Endothelial cell of umbilical vein (primary cell): Measurements from ENCODE around the gene TSR1. TPM values are rescaled to one million over a fixed set of nuclear protein-coding genes. Genes with fewer than 3 reads are reported as not detected.

Experiments
- BruUV-seq: library from RNA; stranded (reverse); fragments of 400-500 nt; replicated peaks from 2 replicates; lab custom pipeline; 2021; lab: Mats Ljungman, UMichigan
- CTCF ChIA-PET: fragments of 300-600, 350-600 bp; sonication (Branson Sonifier 250); formaldehyde crosslinking; loops from one replicate; lab custom pipeline; 2021; ENCODE audit warnings: antibody characterized with exemption, inconsistent platforms; lab: Charles Lee
- POLR2A ChIA-PET: fragments of 300-600, 350-600 bp; sonication (Branson Sonifier 250); formaldehyde crosslinking; loops from one replicate; lab custom pipeline; 2021; ENCODE audit warnings: antibody characterized with exemption, inconsistent platforms; lab: Charles Lee
- DNase-seq: peaks from one replicate; pipeline ENCODE4 v3.0.0-alpha.2; 2011; ENCODE audit warnings: low read depth, low spot score
- FAIRE-seq: peaks from 2 replicates; lab custom pipeline; 2011; peaks lifted over from hg19 to GRCh38; lab: Jason Lieb, UNC
- H2AFZ ChIP-seq: 2 replicates; pipeline ENCODE4 v1.6.0; 2012; ENCODE audit warnings: low read depth, low read length, control low read depth, inconsistent platforms
- H3K27ac ChIP-seq: 2 replicates; pipeline ENCODE4 v1.5.1; 2011; ENCODE audit warnings: low read depth, mild to moderate bottlenecking, control low read depth, low read length, moderate library complexity; ENCODE audit not compliant: insufficient read depth
- H3K27me3 ChIP-seq, 2 experiments: 2 replicates each; pipeline versions ENCODE4 v1.6.0 to v1.6.1; 2011; ENCODE audit warnings: low read length in 2 of 2, mixed read lengths in 1 of 2; ENCODE audit not compliant: control insufficient read depth in 2 of 2, insufficient read depth in 2 of 2
- H3K36me3 ChIP-seq, 2 experiments: 2 replicates in 1 of 2; 3 replicates in 1 of 2; pipeline ENCODE4 v1.5.1; 2011; ENCODE audit warnings: low read length in 2 of 2, mild to moderate bottlenecking in 1 of 2, moderate library complexity in 1 of 2; ENCODE audit not compliant: control insufficient read depth in 2 of 2, insufficient read depth in 2 of 2; ENCODE audit errors: extremely low read depth in 1 of 2
- H3K4me1 ChIP-seq: 3 replicates; pipeline ENCODE4 v1.5.1; 2011; ENCODE audit warnings: mild to moderate bottlenecking, low read length; ENCODE audit not compliant: control insufficient read depth, insufficient read depth; ENCODE audit errors: extremely low read depth
- H3K4me2 ChIP-seq: 2 replicates; pipeline ENCODE4 v1.6.1; 2011; ENCODE audit warnings: low read length, control low read depth, mixed read lengths; ENCODE audit not compliant: insufficient read depth
- H3K4me3 ChIP-seq, 3 experiments: fragments of 200-600 bp in 1 of 3; sonication (generic), shearing (Covaris generic) in 1 of 3; replicated peaks in 1 of 3; 2 replicates each; pipeline ENCODE4 v1.5.1; 2011 to 2016; ENCODE audit warnings: control low read depth in 3 of 3, low read length in 3 of 3, mild to moderate bottlenecking in 2 of 3, inconsistent platforms in 1 of 3, low read depth in 1 of 3, moderate library complexity in 1 of 3; ENCODE audit not compliant: insufficient read depth in 1 of 3
- H3K79me2 ChIP-seq: 2 replicates; pipeline ENCODE4 v1.6.0; 2012; ENCODE audit warnings: low read length, inconsistent platforms; ENCODE audit not compliant: control insufficient read depth, insufficient read depth
- H3K9ac ChIP-seq: replicated peaks from 2 replicates; pipeline ENCODE3; 2011; ENCODE audit warnings: low read length, control low read depth; ENCODE audit not compliant: insufficient read depth; ENCODE audit errors: extremely low read depth
- H3K9me1 ChIP-seq: replicated peaks from 3 replicates; pipeline ENCODE4 v1.6.0; 2011; ENCODE audit warnings: mild to moderate bottlenecking, low read length; ENCODE audit not compliant: control insufficient read depth, insufficient read depth; ENCODE audit errors: extremely low read depth
- H3K9me3 ChIP-seq: replicated peaks from 2 replicates; pipeline ENCODE4 v1.5.1; 2012; ENCODE audit warnings: low read length, inconsistent platforms; ENCODE audit not compliant: control insufficient read depth, insufficient read depth
- H4K20me1 ChIP-seq: replicated peaks from 2 replicates; pipeline ENCODE3; 2011; ENCODE audit warnings: mild to moderate bottlenecking, low read length; ENCODE audit not compliant: control insufficient read depth, insufficient read depth; ENCODE audit errors: extremely low read depth
- CTCF ChIP-seq, 2 donors: IDR thresholded peaks; 1 replicate in 1 of 2; 2 replicates in 1 of 2; pipeline ENCODE4 v1.5.1; 2011; ENCODE audit warnings: low read length in 2 of 2, mild to moderate bottlenecking in 2 of 2, moderate library complexity in 2 of 2, control low read depth in 1 of 2, inconsistent platforms in 1 of 2, low read depth in 1 of 2; ENCODE audit not compliant: insufficient read depth in 1 of 2; ENCODE audit errors: extremely low read depth in 1 of 2
- EZH2 ChIP-seq: IDR thresholded peaks from 2 replicates; pipeline ENCODE4 v1.6.1; 2012; ENCODE audit warnings: borderline replicate concordance, low read depth, mild to moderate bottlenecking, moderate library complexity, low read length, inconsistent platforms; ENCODE audit not compliant: severe bottlenecking
- FOS ChIP-seq: IDR thresholded peaks from 2 replicates; pipeline ENCODE4 v1.6.1; 2011; ENCODE audit warnings: mild to moderate bottlenecking, low read length, moderate library complexity, borderline replicate concordance; ENCODE audit not compliant: insufficient read depth
- GATA2 ChIP-seq: IDR thresholded peaks from 2 replicates; pipeline ENCODE4 v1.7.0; 2011; ENCODE audit warnings: low read depth, mild to moderate bottlenecking, moderate library complexity, mixed read lengths, low read length; ENCODE audit not compliant: insufficient read length, insufficient read depth
- JUN ChIP-seq: IDR thresholded peaks from 2 replicates; pipeline ENCODE4 v1.6.1; 2011; ENCODE audit warnings: borderline replicate concordance, low read depth; ENCODE audit not compliant: insufficient read length, insufficient read depth
- MAX ChIP-seq: IDR thresholded peaks from 2 replicates; pipeline ENCODE4 v1.6.1; 2011; ENCODE audit not compliant: insufficient read depth, insufficient read length
- POLR2A ChIP-seq: IDR thresholded peaks from 2 replicates; pipeline ENCODE4 v1.6.1; 2012; ENCODE audit warnings: low read depth, mild to moderate bottlenecking, control low read depth, low read length
- POLR2AphosphoS5 ChIP-seq: IDR thresholded peaks from 2 replicates; pipeline ENCODE4 v1.6.1; 2012; ENCODE audit warnings: low read depth, mild to moderate bottlenecking, control low read depth, low read length, moderate library complexity; ENCODE audit not compliant: insufficient read depth
- dilution Hi-C: fragments of 300-500 bp; cut with MboI; formaldehyde crosslinking; loops from one replicate; pipeline ENCODE4 v1.15.0; 2019; ENCODE audit warnings: low sequenced_read_pairs; ENCODE audit not compliant: extremely low pct_ligation_motif_present
- intact Hi-C: fragments of 100-400 bp; cut with micrococcal nuclease; formaldehyde crosslinking; loops from one replicate; pipeline ENCODE4 v1.10.0; 2022
- polyA plus RNA-seq, 4 experiments: library from polyadenylated mRNA; depleted of rRNA in 3 of 4; stranded (reverse) in 3 of 4; unstranded in 1 of 4; fragments of >200 nt; gene quantifications; 2 replicates each; pipeline versions ENCODE4 v1.2.1 to v1.2.3, GENCODE V29; 2011 to 2012; ENCODE audit warnings: missing spikeins in 1 of 4
- total RNA-seq: library from RNA; stranded (reverse); gene quantifications from 2 replicates; pipeline ENCODE4 v1.2.3, GENCODE V29; 2021

Gene TSR1
- total and polyA plus RNA-seq, 2 donors (not counting 3 experiments of a cell fraction or from before 2014, with no cell fraction given), result 6.2 to 39.9 TPM

GRCh38 chr17:2369039-2369438, 32.8 kb upstream of the TSR1 start:
- BruUV-seq, result no TSS peak
- H3K9ac ChIP-seq, result no peak overlapping the region
- ChIA-PET POLR2A (no interaction called here), CTCF (interaction anchor here (1.5 to 6.4 kb wide), 4 partner anchors 10 to 47 kb away, joined by 6 to 47 read pairs (median 20); no protein-coding TSS in a partner anchor)
- FAIRE-seq, result peak; percentile 70
- H3K27me3 ChIP-seq, result no peaks in the 10 kb centered on the region
- H3K9me3 ChIP-seq, result no peaks in the 10 kb centered on the region
- no peak for DNase-seq
- no peak overlapping the region for H3K27ac ChIP-seq
- H4K20me1 ChIP-seq, result no peaks in the 10 kb centered on the region
- intact Hi-C loops, result loop anchor here (1.0 kb wide), 1 partner anchor 47 kb away; no protein-coding TSS in a partner anchor
- H3K9me1 ChIP-seq, result no peaks in the 10 kb centered on the region
- H3K79me2 ChIP-seq, result no peaks in the 10 kb centered on the region
- H3K4me1 ChIP-seq, result peaks cover 6% of the 10 kb centered on the region
- H2AFZ ChIP-seq, result no peak overlapping the region
- no peak overlapping the region for H3K4me2 ChIP-seq
- peaks cover 0 to 27% of the 10 kb centered on the region in 2 experiments for H3K36me3 ChIP-seq
- dilution Hi-C loops, result no loop called here
- no peak for TF ChIP-seq FOS
- TF ChIP-seq POLR2AphosphoS5, result no peak
- no peak for TF ChIP-seq CTCF (IDR thresholded peaks at IDR 0.05; ENCODE audit: extremely low read depth in 1 of 2, insufficient read depth in 1 of 2, low read depth in 1 of 2, low read length in 2 of 2)
- TF ChIP-seq MAX, result no peak
- TF ChIP-seq POLR2A, result no peak
- TF ChIP-seq EZH2, result no peak
- TF ChIP-seq JUN, result no peak
- no peak for TF ChIP-seq GATA2
- H3K4me3 ChIP-seq, result no peak overlapping the region
